K562 (cell line): Measurements from ENCODE around the gene LIN28A. TPM values are rescaled to one million over a fixed set of nuclear protein-coding genes. Genes with fewer than 3 reads are reported as not detected.

Experiments
- CCAR2 ChIP-seq: fragments of 200-400 bp; formaldehyde crosslinking; IDR thresholded peaks from 2 replicates; pipeline ENCODE4 v1.6.1; 2017; ENCODE audit warnings: mild to moderate bottlenecking, low read depth, low read length
- GABPB1 ChIP-seq: sonication (generic); formaldehyde crosslinking; IDR thresholded peaks from 2 replicates; pipeline ENCODE4 v1.8.0; 2022; ENCODE audit warnings: mild to moderate bottlenecking, missing genetic modification reagents
- POLR2AphosphoS2 ChIP-seq: IDR thresholded peaks from 2 replicates; pipeline ENCODE4 v1.6.1; 2012; ENCODE audit warnings: low read length, improper control_type of control experiment
- SIX5 ChIP-seq, 2 experiments: IDR thresholded peaks; 2 replicates each; pipeline ENCODE4 v1.6.1; 2011; ENCODE audit warnings: low read length in 2 of 2, borderline replicate concordance in 1 of 2, low read depth in 1 of 2, mild to moderate bottlenecking in 1 of 2, moderate library complexity in 1 of 2; ENCODE audit not compliant: insufficient read depth in 1 of 2
- SMAD3 ChIP-seq: fragments of 450-650 bp; formaldehyde crosslinking; conservative IDR thresholded peaks from 2 replicates; pipeline ENCODE4 v1.4.0; 2020; ENCODE audit warnings: mild to moderate bottlenecking
- SRSF9 ChIP-seq: fragments of 200-400 bp; formaldehyde crosslinking; IDR thresholded peaks from 2 replicates; pipeline ENCODE4 v1.6.1; 2017; ENCODE audit warnings: low read depth, low read length, borderline replicate concordance
- ZKSCAN3 ChIP-seq: fragments of 250-450 bp; sonication (Bioruptor Pico); IDR thresholded peaks from 2 replicates; pipeline ENCODE4 v1.4.0; 2020
- ZNF717 ChIP-seq: fragments of 250-450 bp; sonication (Bioruptor Pico); IDR thresholded peaks from 2 replicates; pipeline ENCODE4 v1.5.0; 2021
- ZNF766 ChIP-seq: fragments of 200-800 bp; sonication (Bioruptor generic); conservative IDR thresholded peaks from 2 replicates; pipeline ENCODE4 v1.6.1; 2016; ENCODE audit warnings: missing genetic modification characterization, missing compliant biosample characterization
- polyA plus RNA-seq, 8 experiments: library from polyadenylated mRNA; depleted of rRNA in 4 of 8; stranded (reverse) in 5 of 8; unstranded in 3 of 8; fragments of >200 nt; fragmentation: Nextera tagmentation in 2 of 8; fragmentation: Illumina TruSeq in 1 of 8; extraction: Ambion mirVana in 2 of 8; extraction: Trizol in 1 of 8; gene quantifications; 2 replicates each; pipeline versions ENCODE4 v1.2.1 to v1.2.3, GENCODE V29; 2011 to 2014; ENCODE audit warnings: inconsistent platforms in 1 of 8, missing spikeins in 1 of 8
- total RNA-seq, 7 experiments: library from RNA; depleted of rRNA in 6 of 7; stranded (reverse); fragments of >200 nt in 6 of 7; fragmentation: Illumina TruSeq in 2 of 7; extraction: Trizol in 2 of 7; gene quantifications; 2 replicates each; pipeline versions ENCODE4 v1.2.1 to v1.2.3, GENCODE V29; 2011 to 2021; ENCODE audit warnings: low replicate concordance in 1 of 7
- TF ChIP-seq, protein P1 (sequence below): fragments of 250-450 bp; sonication (Bioruptor Pico); IDR thresholded peaks from 2 replicates; pipeline ENCODE4 v1.8.0; 2021; ENCODE audit warnings: borderline replicate concordance, mild to moderate bottlenecking, moderate library complexity; ENCODE audit not compliant: poor library complexity, severe bottlenecking
- TF ChIP-seq, protein P2 (sequence below), 2 experiments: fragments of 450-650 bp in 1 of 2; IDR thresholded peaks; 2 replicates each; pipeline ENCODE4 v1.6.1; 2011 to 2017; ENCODE audit warnings: low read depth in 2 of 2, antibody characterized with exemption in 1 of 2, borderline replicate concordance in 1 of 2, low read length in 1 of 2, mild to moderate bottlenecking in 1 of 2, mixed read lengths in 1 of 2; ENCODE audit not compliant: control insufficient read depth in 1 of 2
- TF ChIP-seq, protein P3 (sequence below): fragments of 450-650 bp; formaldehyde crosslinking; IDR thresholded peaks from 2 replicates; pipeline ENCODE4 v1.4.0; 2022; ENCODE audit warnings: missing genetic modification characterization

The LIN28A gene
- total and polyA plus RNA-seq, 9 of the 15 experiments (the other 6 are each of a cell fraction or from before 2014, with no cell fraction given), result 0.80 to 5.4 (median 3.9) TPM

DNA sequence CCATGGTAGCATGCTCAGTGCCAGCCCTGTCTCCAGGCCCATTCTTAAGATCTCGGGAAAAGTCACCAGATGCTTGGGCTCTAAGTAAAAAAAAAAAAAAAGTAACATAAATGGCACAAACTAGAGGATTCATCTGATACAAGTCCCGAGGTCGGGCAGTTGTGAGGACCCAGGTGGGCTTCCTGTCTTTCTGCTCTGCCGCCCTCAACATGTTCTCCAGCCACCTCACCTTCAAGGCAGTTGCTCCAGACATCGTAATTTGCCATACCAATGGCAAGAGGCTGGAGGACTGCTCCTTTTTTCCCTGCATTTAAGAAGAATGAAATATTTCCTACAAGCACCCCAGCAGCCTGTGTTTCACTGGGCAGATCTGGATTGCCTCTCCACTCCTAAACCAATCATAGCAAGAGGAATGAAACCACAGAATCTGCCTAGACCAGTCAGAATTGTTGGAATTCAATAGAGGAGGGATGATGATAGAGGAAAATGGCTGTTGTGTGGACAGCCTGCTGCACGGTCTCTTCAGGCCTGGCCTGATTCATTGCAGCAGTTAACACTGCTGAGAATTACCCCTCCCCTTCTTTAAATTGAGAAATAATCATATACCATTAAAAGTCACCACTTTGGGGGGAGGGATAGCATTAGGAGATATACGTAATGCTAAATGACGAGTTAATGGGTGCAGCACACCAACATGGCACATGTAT lies 67.0 kb downstream of the LIN28A start (continued):
- TF ChIP-seq, protein P1, sequence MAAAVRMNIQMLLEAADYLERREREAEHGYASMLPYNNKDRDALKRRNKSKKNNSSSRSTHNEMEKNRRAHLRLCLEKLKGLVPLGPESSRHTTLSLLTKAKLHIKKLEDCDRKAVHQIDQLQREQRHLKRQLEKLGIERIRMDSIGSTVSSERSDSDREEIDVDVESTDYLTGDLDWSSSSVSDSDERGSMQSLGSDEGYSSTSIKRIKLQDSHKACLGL (CRISPR knock-in tag), result no peak
- TF ChIP-seq SRSF9 (no peak), SMAD3 (peak; percentile 68; the same call in 1 of the 2 replicates), ZNF766 (CRISPR knock-in tag) (peak; percentile 51; the same call in 1 of the 2 replicates), POLR2AphosphoS2 (peak; percentile 82; the same call in 1 of the 2 replicates), CCAR2 (no peak), ZNF717 (CRISPR knock-in tag) (no peak), SIX5 (IDR thresholded peaks at IDR 0.05; ENCODE audit: borderline replicate concordance in 1 of 2, insufficient read depth in 1 of 2, low read depth in 1 of 2, low read length in 2 of 2) (no peak), ZKSCAN3 (CRISPR knock-in tag) (no peak), GABPB1 (0 out of 2 replicates have a peak, but pooled peaks have one; percentile 21)
- TF ChIP-seq, protein P2, sequence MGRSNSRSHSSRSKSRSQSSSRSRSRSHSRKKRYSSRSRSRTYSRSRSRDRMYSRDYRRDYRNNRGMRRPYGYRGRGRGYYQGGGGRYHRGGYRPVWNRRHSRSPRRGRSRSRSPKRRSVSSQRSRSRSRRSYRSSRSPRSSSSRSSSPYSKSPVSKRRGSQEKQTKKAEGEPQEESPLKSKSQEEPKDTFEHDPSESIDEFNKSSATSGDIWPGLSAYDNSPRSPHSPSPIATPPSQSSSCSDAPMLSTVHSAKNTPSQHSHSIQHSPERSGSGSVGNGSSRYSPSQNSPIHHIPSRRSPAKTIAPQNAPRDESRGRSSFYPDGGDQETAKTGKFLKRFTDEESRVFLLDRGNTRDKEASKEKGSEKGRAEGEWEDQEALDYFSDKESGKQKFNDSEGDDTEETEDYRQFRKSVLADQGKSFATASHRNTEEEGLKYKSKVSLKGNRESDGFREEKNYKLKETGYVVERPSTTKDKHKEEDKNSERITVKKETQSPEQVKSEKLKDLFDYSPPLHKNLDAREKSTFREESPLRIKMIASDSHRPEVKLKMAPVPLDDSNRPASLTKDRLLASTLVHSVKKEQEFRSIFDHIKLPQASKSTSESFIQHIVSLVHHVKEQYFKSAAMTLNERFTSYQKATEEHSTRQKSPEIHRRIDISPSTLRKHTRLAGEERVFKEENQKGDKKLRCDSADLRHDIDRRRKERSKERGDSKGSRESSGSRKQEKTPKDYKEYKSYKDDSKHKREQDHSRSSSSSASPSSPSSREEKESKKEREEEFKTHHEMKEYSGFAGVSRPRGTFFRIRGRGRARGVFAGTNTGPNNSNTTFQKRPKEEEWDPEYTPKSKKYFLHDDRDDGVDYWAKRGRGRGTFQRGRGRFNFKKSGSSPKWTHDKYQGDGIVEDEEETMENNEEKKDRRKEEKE (IDR thresholded peaks at IDR 0.05; ENCODE audit: borderline replicate concordance in 1 of 2, control insufficient read depth in 1 of 2, low read depth in 2 of 2, low read length in 1 of 2), result 0 out of 4 replicates have a peak, but pooled peaks of 1 of the 2 experiments have one; percentile 9
- TF ChIP-seq, protein P3, sequence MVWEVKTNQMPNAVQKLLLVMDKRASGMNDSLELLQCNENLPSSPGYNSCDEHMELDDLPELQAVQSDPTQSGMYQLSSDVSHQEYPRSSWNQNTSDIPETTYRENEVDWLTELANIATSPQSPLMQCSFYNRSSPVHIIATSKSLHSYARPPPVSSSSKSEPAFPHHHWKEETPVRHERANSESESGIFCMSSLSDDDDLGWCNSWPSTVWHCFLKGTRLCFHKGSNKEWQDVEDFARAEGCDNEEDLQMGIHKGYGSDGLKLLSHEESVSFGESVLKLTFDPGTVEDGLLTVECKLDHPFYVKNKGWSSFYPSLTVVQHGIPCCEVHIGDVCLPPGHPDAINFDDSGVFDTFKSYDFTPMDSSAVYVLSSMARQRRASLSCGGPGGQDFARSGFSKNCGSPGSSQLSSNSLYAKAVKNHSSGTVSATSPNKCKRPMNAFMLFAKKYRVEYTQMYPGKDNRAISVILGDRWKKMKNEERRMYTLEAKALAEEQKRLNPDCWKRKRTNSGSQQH, result peak; percentile 2; the same call in 1 of the 2 replicates
